ENCODE measurements around the gene GRPEL2.

Gene GRPEL2

DNA sequence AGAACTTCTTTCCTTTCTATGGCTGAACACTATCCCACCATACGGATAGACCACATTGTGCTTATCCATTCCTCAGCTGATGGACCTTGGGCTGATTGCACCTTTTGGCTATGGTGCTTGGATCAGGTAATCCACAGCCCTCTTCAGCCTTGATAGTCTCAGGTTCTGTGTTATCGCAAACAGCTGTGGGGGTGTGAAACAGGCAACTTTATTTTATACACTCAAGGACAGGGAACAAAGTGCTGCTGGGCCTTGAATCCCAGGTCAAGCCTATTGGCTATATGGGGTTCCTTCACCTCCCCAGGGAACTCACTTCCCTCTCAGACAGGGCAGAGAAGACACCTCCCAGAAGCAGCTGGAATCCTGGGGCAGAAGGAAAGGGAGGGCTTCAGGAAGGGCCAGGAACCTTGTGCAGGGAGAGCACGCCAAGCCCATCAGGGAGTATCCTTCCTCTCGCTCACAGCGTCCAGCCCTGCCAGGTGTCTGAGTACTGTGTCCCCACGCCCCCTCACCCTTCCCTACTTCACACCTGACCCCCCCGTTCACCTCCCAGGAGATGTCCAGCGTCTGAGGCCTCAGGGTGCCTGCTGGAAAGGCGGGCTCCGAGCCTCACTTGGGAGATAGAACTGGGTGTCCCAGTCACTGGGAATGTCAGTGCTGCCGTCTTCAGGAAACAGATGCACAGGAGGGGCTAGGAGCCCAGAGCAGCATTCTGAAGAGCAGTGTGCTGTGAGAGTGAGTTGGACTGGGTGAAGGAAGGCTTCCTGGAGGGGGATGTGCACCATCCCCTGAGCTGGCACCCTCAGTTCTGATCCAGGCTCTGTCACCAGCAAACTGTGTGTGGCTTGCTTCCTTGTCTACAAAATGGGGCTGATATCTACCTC lies 40.9 kb upstream of the GRPEL2 start:
- no peak for DNase-seq (ENCODE audit: low read depth)
- Histone ChIP-seq H3K9me3 (ENCODE audit: control insufficient read depth, low read length) (no peaks in the 10 kb centered on the region), H3K4me1 (ENCODE audit: control insufficient read depth, insufficient read depth, low read length) (peaks cover 8% of the 10 kb centered on the region), H3K27me3 (replicated peaks; ENCODE audit: control insufficient read depth, insufficient read depth, low read length) (no peaks in the 10 kb centered on the region), H3K9ac (ENCODE audit: low read length) (no peak overlapping the region), H3K4me3 (ENCODE audit: low read length) (no peak overlapping the region), H3K36me3 (ENCODE audit: control insufficient read depth, insufficient read depth, low read length, severe bottlenecking) (peaks cover 62% of the 10 kb centered on the region)

DNA sequence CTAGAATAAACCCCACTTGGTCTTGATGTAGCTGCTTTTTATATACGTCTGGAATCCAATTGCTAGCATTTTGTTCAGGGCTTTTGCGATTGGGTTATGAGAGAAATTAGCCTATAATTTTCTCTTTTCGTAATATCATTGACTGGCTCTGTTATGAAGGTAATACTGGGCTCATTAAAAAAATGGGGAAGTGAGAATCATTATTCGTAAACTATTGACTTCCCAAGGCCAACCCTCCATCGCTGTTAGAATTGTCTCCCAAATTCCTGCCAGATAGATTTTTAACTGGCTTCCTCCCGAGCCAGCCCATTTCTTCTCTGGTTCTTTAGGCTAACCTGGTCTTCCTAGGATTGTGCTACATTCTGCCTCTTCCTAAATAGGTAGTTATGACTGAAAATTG lies 35.9 kb upstream of the GRPEL2 start:
- H3K4me3 ChIP-seq (ENCODE audit: low read length), result no peak overlapping the region
- DNase-seq (ENCODE audit: low read depth), result no peak
- no peak overlapping the region for H3K9ac ChIP-seq (ENCODE audit: low read length)
- H3K27me3 ChIP-seq (replicated peaks; ENCODE audit: control insufficient read depth, insufficient read depth, low read length), result no peaks in the 10 kb centered on the region
- H3K36me3 ChIP-seq (ENCODE audit: control insufficient read depth, insufficient read depth, low read length, severe bottlenecking), result peaks cover 64% of the 10 kb centered on the region
- no peaks in the 10 kb centered on the region for H3K4me1 ChIP-seq (ENCODE audit: control insufficient read depth, insufficient read depth, low read length)
- H3K9me3 ChIP-seq (ENCODE audit: control insufficient read depth, low read length), result no peaks in the 10 kb centered on the region

DNA sequence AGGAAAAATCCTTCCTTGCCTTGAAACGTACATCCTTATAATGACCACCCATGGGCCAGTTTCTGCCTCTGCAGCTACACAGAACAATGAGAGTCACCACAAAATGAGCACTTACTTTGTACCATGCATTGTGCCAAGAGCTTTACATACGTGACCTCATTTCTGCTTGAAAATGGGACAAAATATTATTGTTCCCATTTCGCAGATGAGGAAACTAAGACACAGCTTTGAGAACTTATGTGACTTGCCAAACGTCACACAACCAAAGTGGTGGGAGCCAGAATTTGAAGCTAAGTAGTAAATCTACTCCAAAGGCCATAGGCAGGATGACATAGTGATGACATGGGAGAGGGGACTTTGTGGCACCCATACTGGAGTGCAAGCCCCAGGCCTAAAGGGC lies 34.8 kb upstream of the GRPEL2 start:
- Histone ChIP-seq H3K4me1 (ENCODE audit: control insufficient read depth, insufficient read depth, low read length) (no peaks in the 10 kb centered on the region), H3K9ac (ENCODE audit: low read length) (no peak overlapping the region), H3K9me3 (ENCODE audit: control insufficient read depth, low read length) (no peaks in the 10 kb centered on the region), H3K36me3 (ENCODE audit: control insufficient read depth, insufficient read depth, low read length, severe bottlenecking) (peaks cover 52% of the 10 kb centered on the region), H3K27me3 (replicated peaks; ENCODE audit: control insufficient read depth, insufficient read depth, low read length) (no peaks in the 10 kb centered on the region), H3K4me3 (ENCODE audit: low read length) (no peak overlapping the region)
- no peak for DNase-seq (ENCODE audit: low read depth)

DNA sequence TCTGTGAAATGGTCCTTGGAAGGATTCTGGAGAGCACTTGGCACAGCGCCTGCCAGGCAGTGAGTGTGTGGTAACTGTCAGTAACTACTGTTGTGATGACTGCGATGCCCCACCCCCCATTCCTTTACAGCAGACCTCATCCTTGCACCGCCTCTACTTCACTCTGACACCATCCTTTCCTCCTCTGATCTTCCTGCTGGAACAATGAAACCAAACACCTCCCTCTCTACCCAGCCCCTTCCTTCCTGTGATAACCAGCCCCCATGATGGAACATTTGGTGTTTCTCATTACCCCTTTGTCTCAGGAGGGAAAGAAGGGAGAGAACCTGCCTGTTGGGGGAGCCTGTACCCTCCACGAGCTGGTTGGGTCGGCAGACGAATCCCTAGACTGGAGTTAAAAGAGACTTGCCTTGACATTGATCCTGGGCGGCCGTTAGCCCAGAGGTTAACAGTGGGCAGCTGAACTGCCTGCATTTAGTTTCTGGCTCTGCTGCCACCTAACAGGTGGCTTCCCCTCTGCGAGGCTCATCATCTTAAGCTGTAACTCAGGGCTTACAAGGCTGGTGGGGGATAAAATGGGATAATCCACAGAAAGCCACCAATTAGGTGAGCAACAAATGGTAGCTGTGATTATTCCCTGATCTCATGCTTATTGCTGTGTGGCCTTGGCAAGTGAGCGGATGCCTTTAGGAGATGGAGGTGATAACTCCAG lies 34.2 kb upstream of the GRPEL2 start:
- H3K4me1 ChIP-seq (ENCODE audit: control insufficient read depth, insufficient read depth, low read length), result no peaks in the 10 kb centered on the region
- H3K4me3 ChIP-seq (ENCODE audit: low read length), result no peak overlapping the region
- no peaks in the 10 kb centered on the region for H3K27me3 ChIP-seq (replicated peaks; ENCODE audit: control insufficient read depth, insufficient read depth, low read length)
- H3K36me3 ChIP-seq (ENCODE audit: control insufficient read depth, insufficient read depth, low read length, severe bottlenecking), result peaks cover 47% of the 10 kb centered on the region
- H3K9me3 ChIP-seq (ENCODE audit: control insufficient read depth, low read length), result no peaks in the 10 kb centered on the region
- DNase-seq (ENCODE audit: low read depth), result peak; percentile 13
- H3K9ac ChIP-seq (ENCODE audit: low read length), result no peak overlapping the region

DNA sequence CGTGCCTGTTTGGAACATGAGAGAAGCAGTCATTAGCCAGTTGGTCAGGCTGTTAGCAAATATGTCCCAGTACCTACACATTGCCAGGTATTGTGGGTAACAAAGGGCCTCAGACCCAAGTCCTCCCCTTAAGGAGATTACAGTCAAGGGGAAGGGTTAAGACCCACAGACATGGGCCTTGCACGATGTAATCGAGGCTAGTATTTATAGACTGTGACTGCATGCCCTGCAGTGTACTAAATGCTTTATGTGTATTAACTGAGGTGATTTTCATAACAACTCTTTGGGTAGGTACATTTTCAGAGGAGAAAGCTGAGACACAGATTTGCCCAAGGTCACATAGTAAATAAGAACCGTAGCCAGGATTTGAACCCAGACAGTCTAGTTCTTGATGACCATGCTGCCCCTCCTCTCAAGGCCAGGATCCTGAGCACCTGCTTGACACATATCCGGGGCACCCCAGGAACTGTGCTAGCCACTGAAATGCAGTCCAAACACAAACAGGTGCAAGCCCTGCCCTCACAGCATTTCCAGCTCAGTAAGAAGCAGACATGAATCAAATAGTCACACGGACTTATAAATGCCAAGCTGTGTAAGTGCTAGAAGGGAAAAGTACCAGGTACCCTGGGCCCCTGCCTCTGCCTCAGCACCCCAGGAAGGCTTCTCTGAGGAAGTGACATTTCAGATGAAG lies 32.0 kb upstream of the GRPEL2 start:
- Histone ChIP-seq H3K36me3 (ENCODE audit: control insufficient read depth, insufficient read depth, low read length, severe bottlenecking) (peaks cover 34% of the 10 kb centered on the region), H3K27me3 (replicated peaks; ENCODE audit: control insufficient read depth, insufficient read depth, low read length) (no peaks in the 10 kb centered on the region), H3K9ac (ENCODE audit: low read length) (no peak overlapping the region), H3K4me1 (ENCODE audit: control insufficient read depth, insufficient read depth, low read length) (no peaks in the 10 kb centered on the region), H3K4me3 (ENCODE audit: low read length) (no peak overlapping the region), H3K9me3 (ENCODE audit: control insufficient read depth, low read length) (no peaks in the 10 kb centered on the region)
- no peak for DNase-seq (ENCODE audit: low read depth)

DNA sequence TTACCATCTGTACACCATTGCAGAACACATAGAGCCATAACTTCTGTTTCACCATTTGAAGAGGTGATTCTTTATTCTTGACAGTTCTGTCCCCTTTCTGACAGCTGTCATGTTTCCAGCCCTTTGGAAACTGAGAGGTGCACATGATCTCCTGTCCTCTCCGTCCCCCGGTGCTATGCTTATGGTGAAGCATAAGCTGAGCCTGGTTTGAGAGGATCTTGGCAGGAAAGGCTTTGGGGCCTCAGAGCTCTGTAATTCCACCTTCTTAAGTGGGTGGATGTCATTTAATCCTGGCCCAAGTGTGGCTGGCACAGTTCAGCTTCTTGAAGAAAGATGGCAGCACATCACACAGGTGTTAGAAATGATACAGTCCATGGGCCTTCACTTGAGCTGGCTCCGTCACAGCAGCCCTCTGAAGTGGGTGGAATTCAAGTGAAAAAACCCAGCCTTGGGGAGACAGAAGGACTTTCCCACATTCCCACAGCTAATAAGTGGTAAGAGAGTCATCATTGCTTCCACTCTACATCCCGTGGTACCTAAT lies 30.7 kb upstream of the GRPEL2 start:
- Histone ChIP-seq H3K9me3 (ENCODE audit: control insufficient read depth, low read length) (no peaks in the 10 kb centered on the region), H3K36me3 (ENCODE audit: control insufficient read depth, insufficient read depth, low read length, severe bottlenecking) (peaks cover 36% of the 10 kb centered on the region), H3K4me1 (ENCODE audit: control insufficient read depth, insufficient read depth, low read length) (no peaks in the 10 kb centered on the region), H3K27me3 (replicated peaks; ENCODE audit: control insufficient read depth, insufficient read depth, low read length) (no peaks in the 10 kb centered on the region), H3K9ac (ENCODE audit: low read length) (no peak overlapping the region), H3K4me3 (ENCODE audit: low read length) (no peak overlapping the region)
- no peak for DNase-seq (ENCODE audit: low read depth)

DNA sequence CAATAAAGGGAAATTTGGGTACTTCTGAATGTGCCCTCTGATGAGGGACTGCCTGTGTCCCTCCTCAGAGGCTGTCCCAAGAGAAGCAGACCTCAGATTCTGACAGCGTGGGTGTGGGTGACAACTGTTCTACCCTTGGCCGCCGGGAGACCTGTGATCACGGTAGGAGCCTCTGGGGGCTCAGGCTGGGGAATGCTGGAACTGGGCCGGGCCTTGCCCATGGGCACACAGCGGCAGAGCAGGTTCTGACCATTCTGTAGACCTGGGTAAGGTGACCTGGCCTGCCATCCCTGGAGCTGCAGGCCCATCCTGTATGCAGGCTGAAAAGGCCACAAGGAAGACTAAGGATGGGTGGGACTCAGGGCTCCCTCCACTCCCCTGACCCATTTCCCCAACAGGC lies 29.5 kb upstream of the GRPEL2 start:
- peaks cover 6% of the 10 kb centered on the region for H3K4me1 ChIP-seq (ENCODE audit: control insufficient read depth, insufficient read depth, low read length)
- peaks cover 34% of the 10 kb centered on the region for H3K36me3 ChIP-seq (ENCODE audit: control insufficient read depth, insufficient read depth, low read length, severe bottlenecking)
- no peak overlapping the region for H3K4me3 ChIP-seq (ENCODE audit: low read length)
- DNase-seq (ENCODE audit: low read depth), result no peak
- no peak overlapping the region for H3K9ac ChIP-seq (ENCODE audit: low read length)
- H3K27me3 ChIP-seq (replicated peaks; ENCODE audit: control insufficient read depth, insufficient read depth, low read length), result no peaks in the 10 kb centered on the region
- H3K9me3 ChIP-seq (ENCODE audit: control insufficient read depth, low read length), result no peaks in the 10 kb centered on the region

DNA sequence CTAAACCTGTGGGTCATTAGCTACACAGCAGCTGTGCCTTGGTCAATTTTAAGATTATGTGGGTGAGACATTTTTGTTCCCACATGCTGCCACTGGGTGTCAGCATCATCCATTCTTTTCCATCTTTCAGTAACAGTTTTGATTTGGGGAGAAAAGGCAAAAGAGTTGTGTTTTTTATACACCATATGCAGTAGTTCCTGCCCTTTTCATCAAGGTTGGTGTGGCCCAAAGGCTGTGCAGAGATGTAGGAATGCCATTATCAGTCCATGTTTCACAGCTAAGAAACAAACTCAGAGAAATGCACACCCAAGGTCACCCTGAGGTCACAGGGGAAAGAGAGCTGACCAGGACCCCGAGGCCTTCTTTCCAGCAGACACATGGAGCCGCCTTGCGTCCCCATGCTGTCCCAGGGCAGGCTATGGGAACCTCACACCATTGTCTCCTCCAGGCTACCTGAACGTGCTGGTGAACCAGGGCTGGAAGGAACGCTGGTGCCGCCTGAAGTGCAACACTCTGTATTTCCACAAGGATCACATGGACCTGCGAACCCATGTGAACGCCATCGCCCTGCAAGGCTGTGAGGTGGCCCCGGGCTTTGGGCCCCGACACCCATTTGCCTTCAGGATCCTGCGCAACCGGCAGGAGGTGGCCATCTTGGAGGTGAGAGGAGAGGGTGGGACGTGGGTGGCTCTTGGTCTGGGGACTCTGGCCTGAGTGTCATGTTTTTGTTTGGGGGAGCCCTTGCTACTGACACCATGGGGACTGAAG lies 27.8 kb upstream of the GRPEL2 start:
- no peak overlapping the region for H3K9ac ChIP-seq (ENCODE audit: low read length)
- H3K4me1 ChIP-seq (ENCODE audit: control insufficient read depth, insufficient read depth, low read length), result peaks cover 18% of the 10 kb centered on the region
- DNase-seq (ENCODE audit: low read depth), result peak; percentile 80
- peaks cover 21% of the 10 kb centered on the region for H3K36me3 ChIP-seq (ENCODE audit: control insufficient read depth, insufficient read depth, low read length, severe bottlenecking)
- no peaks in the 10 kb centered on the region for H3K27me3 ChIP-seq (replicated peaks; ENCODE audit: control insufficient read depth, insufficient read depth, low read length)
- H3K4me3 ChIP-seq (ENCODE audit: low read length), result no peak overlapping the region
- H3K9me3 ChIP-seq (ENCODE audit: control insufficient read depth, low read length), result no peaks in the 10 kb centered on the region

DNA sequence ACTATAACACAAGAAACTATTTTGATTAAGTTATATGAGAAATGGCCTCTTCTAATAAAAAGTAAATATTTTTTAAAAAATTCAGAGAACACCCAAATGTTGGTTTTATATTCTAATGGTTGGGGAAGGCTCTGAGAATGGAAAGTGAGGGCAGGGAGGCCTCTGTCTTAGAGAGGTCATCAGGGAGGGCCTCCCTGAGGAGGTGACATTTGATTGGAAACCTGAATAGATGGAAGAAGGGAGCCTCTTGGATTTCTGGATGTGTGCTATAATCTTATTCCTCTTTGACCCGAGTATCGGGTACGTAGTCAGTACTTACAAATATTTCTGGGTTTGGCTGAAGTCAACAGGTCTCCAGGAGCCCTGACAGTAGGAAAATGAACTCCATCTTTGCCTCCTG lies 26.1 kb upstream of the GRPEL2 start:
- Histone ChIP-seq H3K9me3 (ENCODE audit: control insufficient read depth, low read length) (no peaks in the 10 kb centered on the region), H3K9ac (ENCODE audit: low read length) (no peak overlapping the region), H3K36me3 (ENCODE audit: control insufficient read depth, insufficient read depth, low read length, severe bottlenecking) (peaks cover 14% of the 10 kb centered on the region), H3K4me3 (ENCODE audit: low read length) (no peak overlapping the region), H3K27me3 (replicated peaks; ENCODE audit: control insufficient read depth, insufficient read depth, low read length) (no peaks in the 10 kb centered on the region), H3K4me1 (ENCODE audit: control insufficient read depth, insufficient read depth, low read length) (peaks cover 35% of the 10 kb centered on the region)
- no peak for DNase-seq (ENCODE audit: low read depth)

DNA sequence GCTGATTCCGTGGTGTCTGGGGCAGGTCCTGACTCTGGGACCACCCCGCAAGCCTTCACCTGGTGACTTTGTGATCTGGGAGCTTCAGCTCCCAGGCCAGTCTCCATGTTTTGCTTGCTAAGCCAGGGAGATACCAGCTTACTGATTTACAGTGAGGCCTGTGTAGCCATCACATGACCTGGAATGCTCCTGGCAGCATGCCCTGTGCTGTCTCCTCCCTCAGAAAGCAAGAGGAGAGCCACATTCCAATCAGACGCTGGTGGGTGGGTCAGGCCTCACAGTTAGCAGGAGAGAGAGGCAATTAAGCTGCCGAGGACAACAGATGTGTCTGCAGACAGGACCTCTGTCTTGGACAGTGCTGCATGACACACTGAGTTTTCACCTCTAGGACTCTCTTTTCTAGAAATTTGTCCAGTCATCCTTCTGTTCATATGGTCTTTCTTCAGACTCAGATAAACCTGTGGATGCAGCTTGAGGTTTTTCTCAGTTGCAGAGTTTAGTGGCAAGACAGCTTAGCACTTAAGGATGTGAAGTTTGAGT lies 24.4 kb upstream of the GRPEL2 start:
- Histone ChIP-seq H3K36me3 (ENCODE audit: control insufficient read depth, insufficient read depth, low read length, severe bottlenecking) (peaks cover 14% of the 10 kb centered on the region), H3K4me3 (ENCODE audit: low read length) (no peak overlapping the region), H3K4me1 (ENCODE audit: control insufficient read depth, insufficient read depth, low read length) (peaks cover 52% of the 10 kb centered on the region), H3K9me3 (ENCODE audit: control insufficient read depth, low read length) (no peaks in the 10 kb centered on the region), H3K9ac (ENCODE audit: low read length) (peak overlapping the region; percentile 59), H3K27me3 (replicated peaks; ENCODE audit: control insufficient read depth, insufficient read depth, low read length) (no peaks in the 10 kb centered on the region)
- peak; percentile 92 for DNase-seq (ENCODE audit: low read depth)
